Stimulated activated naive CD8-positive, alpha-beta T cell treated with anti-CD3 and anti-CD28 coated beads, Interleukin-15, Interleukin-2, amounts not matched to agents 100 ng/mL and 50 ng/mL, for 24 hours (primary cell): ENCODE data around the gene FKBP6.
"Not testable (repeated sequence)": the region's sequence is repeated elsewhere in the genome, so short reads cannot be mapped to it uniquely, and the experiment has no call there.

Experiments used
- H3K27ac Mint-ChIP-seq: one replicate; pipeline ENCODE4 v1.8.0; 2021; ENCODE audit warnings: mild to moderate bottlenecking, mixed read lengths
- H3K27me3 Mint-ChIP-seq: one replicate; pipeline ENCODE4 v1.8.0; 2021; ENCODE audit warnings: mixed read lengths
- H3K36me3 Mint-ChIP-seq: one replicate; pipeline ENCODE4 v1.8.0; 2021; ENCODE audit warnings: low read depth, mixed read lengths
- H3K4me1 Mint-ChIP-seq: one replicate; pipeline ENCODE4 v1.8.0; 2021; ENCODE audit warnings: low read depth, mixed read lengths
- H3K4me3 Mint-ChIP-seq: one replicate; pipeline ENCODE4 v1.8.0; 2021; ENCODE audit warnings: mild to moderate bottlenecking, mixed read lengths
- H3K9me3 Mint-ChIP-seq: one replicate; pipeline ENCODE4 v1.8.0; 2021; ENCODE audit warnings: mixed read lengths

Gene FKBP6

GRCh38 chr7:73327922-73328321 lies at the start of gene FKBP6, which contains the start of gene TRIM50:
Gene FKBP6 (plus strand): TSS chr7:73328161. CDS start chr7:73328429, 268 bp downstream.
Gene TRIM50 (minus strand): TSS chr7:73328082. CDS start chr7:73324787, 3,295 bp downstream.
- not testable (repeated sequence) for H3K27me3 Mint-ChIP-seq, H3K9me3 Mint-ChIP-seq, H3K27ac Mint-ChIP-seq, H3K4me3 Mint-ChIP-seq, H3K36me3 Mint-ChIP-seq
- peaks cover 10% of the 10 kb centered on the region for H3K4me1 Mint-ChIP-seq

GRCh38 chr7:73297235-73297634 lies 30.7 kb upstream of the FKBP6 start:
- not testable (repeated sequence) for H3K4me3 Mint-ChIP-seq, H3K9me3 Mint-ChIP-seq, H3K36me3 Mint-ChIP-seq, H3K27ac Mint-ChIP-seq, H3K4me1 Mint-ChIP-seq, H3K27me3 Mint-ChIP-seq

- not testable (repeated sequence) for H3K9me3 Mint-ChIP-seq, H3K4me3 Mint-ChIP-seq, H3K27ac Mint-ChIP-seq, H3K36me3 Mint-ChIP-seq, H3K4me1 Mint-ChIP-seq, H3K27me3 Mint-ChIP-seq
Measured at GRCh38 chr7:73297706-73298105, 30.3 kb upstream of the FKBP6 start.

- not testable (repeated sequence) for H3K27me3 Mint-ChIP-seq, H3K4me1 Mint-ChIP-seq, H3K27ac Mint-ChIP-seq, H3K9me3 Mint-ChIP-seq, H3K4me3 Mint-ChIP-seq
- peaks cover 12% of the 10 kb centered on the region for H3K36me3 Mint-ChIP-seq
Measured at GRCh38 chr7:73299812-73300211, 28.1 kb upstream of the FKBP6 start.

- H3K4me1 Mint-ChIP-seq, H3K9me3 Mint-ChIP-seq: not testable (repeated sequence)
Measured at GRCh38 chr7:73301108-73301507, 26.9 kb upstream of the FKBP6 start.

GRCh38 chr7:73302846-73303245 lies 25.1 kb upstream of the FKBP6 start:
- H3K27me3 Mint-ChIP-seq, H3K9me3 Mint-ChIP-seq, H3K4me3 Mint-ChIP-seq, H3K27ac Mint-ChIP-seq: not testable (repeated sequence)
- peaks cover 33% of the 10 kb centered on the region for H3K36me3 Mint-ChIP-seq
- peaks cover 17% of the 10 kb centered on the region for H3K4me1 Mint-ChIP-seq

More at GRCh38 chr7:73301108-73301507, 26.9 kb upstream of the FKBP6 start:
- not testable (repeated sequence) for H3K4me3 Mint-ChIP-seq, H3K27me3 Mint-ChIP-seq, H3K27ac Mint-ChIP-seq
- peaks cover 17% of the 10 kb centered on the region for H3K36me3 Mint-ChIP-seq

- Mint-ChIP-seq H3K4me3 (no peak overlapping the region), H3K27ac (no peak overlapping the region), H3K4me1 (peaks cover 21% of the 10 kb centered on the region), H3K27me3 (no peaks in the 10 kb centered on the region), H3K9me3 (no peaks in the 10 kb centered on the region), H3K36me3 (peaks cover 37% of the 10 kb centered on the region)
Measured at GRCh38 chr7:73303546-73303945, 24.4 kb upstream of the FKBP6 start.

GRCh38 chr7:73304071-73304470 lies 23.9 kb upstream of the FKBP6 start:
- no peaks in the 10 kb centered on the region for H3K9me3 Mint-ChIP-seq
- peaks cover 37% of the 10 kb centered on the region for H3K36me3 Mint-ChIP-seq
- no peak overlapping the region for H3K4me3 Mint-ChIP-seq
- no peaks in the 10 kb centered on the region for H3K27me3 Mint-ChIP-seq
- H3K27ac Mint-ChIP-seq, result no peak overlapping the region
- H3K4me1 Mint-ChIP-seq, result peaks cover 26% of the 10 kb centered on the region

- Mint-ChIP-seq H3K36me3 (peaks cover 37% of the 10 kb centered on the region), H3K4me1 (peaks cover 31% of the 10 kb centered on the region)
- H3K4me3 Mint-ChIP-seq, H3K27me3 Mint-ChIP-seq, H3K9me3 Mint-ChIP-seq, H3K27ac Mint-ChIP-seq: not testable (repeated sequence)
Measured at GRCh38 chr7:73304612-73305387, 23.2 kb upstream of the FKBP6 start.

- Mint-ChIP-seq H3K36me3 (peaks cover 37% of the 10 kb centered on the region), H3K4me3 (peak overlapping the region; percentile 94), H3K4me1 (peaks cover 31% of the 10 kb centered on the region), H3K27ac (peak overlapping the region; percentile 95), H3K27me3 (no peaks in the 10 kb centered on the region), H3K9me3 (no peaks in the 10 kb centered on the region)
Measured at GRCh38 chr7:73307436-73307835, 20.5 kb upstream of the FKBP6 start.

- Mint-ChIP-seq H3K9me3 (no peaks in the 10 kb centered on the region), H3K4me3 (peak overlapping the region; percentile 94)
Measured at GRCh38 chr7:73308074-73308664, 19.8 kb upstream of the FKBP6 start.

GRCh38 chr7:73308665-73309214 lies 19.2 kb upstream of the FKBP6 start, which contains the start of gene NSUN5:
Gene NSUN5 (minus strand): TSS chr7:73308826. CDS start chr7:73308790, 36 bp downstream.
- no peaks in the 10 kb centered on the region for H3K27me3 Mint-ChIP-seq
- H3K4me1 Mint-ChIP-seq, result peaks cover 31% of the 10 kb centered on the region
- peaks cover 32% of the 10 kb centered on the region for H3K36me3 Mint-ChIP-seq
- peak within 1 kb of the TSS; percentile 95 for H3K27ac Mint-ChIP-seq
- peak within 1 kb of the TSS; percentile 94 for H3K4me3 Mint-ChIP-seq
- no peaks in the 10 kb centered on the region for H3K9me3 Mint-ChIP-seq

More at GRCh38 chr7:73308074-73308664, 19.8 kb upstream of the FKBP6 start:
- no peaks in the 10 kb centered on the region for H3K27me3 Mint-ChIP-seq
- H3K27ac Mint-ChIP-seq, result peak overlapping the region; percentile 95
- H3K36me3 Mint-ChIP-seq, result peaks cover 32% of the 10 kb centered on the region
- peaks cover 31% of the 10 kb centered on the region for H3K4me1 Mint-ChIP-seq

GRCh38 chr7:73311421-73311820 lies 16.5 kb upstream of the FKBP6 start:
- H3K27me3 Mint-ChIP-seq, H3K9me3 Mint-ChIP-seq, H3K27ac Mint-ChIP-seq, H3K4me3 Mint-ChIP-seq: not testable (repeated sequence)
- Mint-ChIP-seq H3K36me3 (peaks cover 18% of the 10 kb centered on the region), H3K4me1 (peaks cover 27% of the 10 kb centered on the region)

- Mint-ChIP-seq H3K4me3 (no peak overlapping the region), H3K36me3 (peaks cover 3% of the 10 kb centered on the region), H3K27ac (no peak overlapping the region), H3K9me3 (no peaks in the 10 kb centered on the region), H3K4me1 (peaks cover 13% of the 10 kb centered on the region), H3K27me3 (no peaks in the 10 kb centered on the region)
Measured at GRCh38 chr7:73312831-73313520, 15.0 kb upstream of the FKBP6 start.

GRCh38 chr7:73313521-73313906 lies 14.4 kb upstream of the FKBP6 start:
- Mint-ChIP-seq H3K27ac (no peak overlapping the region), H3K27me3 (no peaks in the 10 kb centered on the region), H3K4me3 (no peak overlapping the region), H3K4me1 (peaks cover 10% of the 10 kb centered on the region), H3K36me3 (no peaks in the 10 kb centered on the region), H3K9me3 (no peaks in the 10 kb centered on the region)
